ENCODE measurements around the gene KRTAP5-1.

The KRTAP5-1 gene

GRCh38 chr11:1570896-1571759, 14.0 kb downstream of the KRTAP5-1 start:
- DNase-seq (ENCODE audit: low read depth), result no peak

- no peak for DNase-seq (ENCODE audit: low read depth)
Measured at GRCh38 chr11:1570531-1570895, 14.6 kb downstream of the KRTAP5-1 start.

GRCh38 chr11:1570001-1570453, 15.1 kb downstream of the KRTAP5-1 start:
- no peak for DNase-seq (ENCODE audit: low read depth)

- DNase-seq (ENCODE audit: low read depth), result no peak
Measured at GRCh38 chr11:1569251-1569780, 15.8 kb downstream of the KRTAP5-1 start.

- DNase-seq (ENCODE audit: low read depth), result no peak
Measured at GRCh38 chr11:1568441-1568911, 16.6 kb downstream of the KRTAP5-1 start.

GRCh38 chr11:1567721-1568100, 17.4 kb downstream of the KRTAP5-1 start:
- no peak for DNase-seq (ENCODE audit: low read depth)

GRCh38 chr11:1567052-1567720, 17.9 kb downstream of the KRTAP5-1 start:
- DNase-seq (ENCODE audit: low read depth), result no peak

GRCh38 chr11:1566381-1567051, 18.6 kb downstream of the KRTAP5-1 start:
- no peak for DNase-seq (ENCODE audit: low read depth)

DNA sequence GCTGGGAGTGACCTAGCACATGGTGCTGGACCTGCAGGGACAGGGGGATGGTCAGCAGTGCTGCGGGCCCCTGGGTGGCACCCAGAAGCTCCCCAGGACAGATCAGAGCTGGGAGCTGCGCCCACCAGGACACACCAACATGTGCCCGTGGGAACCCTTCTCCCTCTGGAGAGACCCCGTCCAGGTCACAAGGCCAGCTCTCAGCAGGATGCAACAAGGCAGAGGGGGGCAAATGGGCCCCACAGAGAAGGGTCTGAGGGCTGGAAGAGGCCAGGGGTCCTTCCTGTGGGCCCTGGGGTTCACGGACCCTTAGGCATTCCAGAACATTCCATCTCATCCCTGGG, 19.2 kb downstream of the KRTAP5-1 start:
- DNase-seq (ENCODE audit: low read depth), result no peak

DNA sequence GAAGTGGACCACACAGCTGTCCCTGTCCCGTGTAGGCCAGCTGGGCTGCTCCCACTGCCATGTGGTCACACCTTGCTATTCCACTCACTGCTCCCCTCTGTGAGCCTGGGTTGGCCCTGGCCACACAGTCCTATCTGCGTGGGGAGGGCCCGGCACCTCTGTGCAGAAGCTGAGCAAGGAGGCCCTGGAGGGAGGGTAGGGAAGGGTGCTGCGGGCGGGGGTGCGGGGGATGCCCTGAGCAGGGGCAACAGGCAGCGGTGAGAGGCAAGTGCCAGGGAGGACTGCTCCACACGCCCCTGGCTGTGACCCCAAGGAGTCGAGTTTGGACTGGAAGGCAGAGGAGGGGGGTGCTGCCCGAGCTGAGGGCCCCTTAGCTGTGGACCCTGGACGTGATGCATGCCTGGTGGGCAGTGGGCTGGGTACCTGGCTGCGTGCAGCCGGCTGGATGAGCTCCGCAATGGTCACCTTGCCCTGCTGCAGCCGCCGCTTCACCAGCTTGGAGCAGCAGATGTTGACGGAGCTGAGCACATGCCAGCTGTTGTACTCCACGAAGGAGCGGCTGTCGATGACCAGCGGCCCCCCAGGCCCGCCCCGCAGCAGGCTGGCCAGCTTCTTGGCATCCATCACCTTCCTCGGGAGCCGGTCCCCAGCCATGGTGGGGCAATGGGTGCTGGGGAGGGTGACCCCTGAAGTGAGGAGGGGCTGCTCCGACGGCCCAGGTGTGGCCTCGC, 19.7 kb downstream of the KRTAP5-1 start:
- DNase-seq (ENCODE audit: low read depth), result no peak

GRCh38 chr11:1564535-1565172, 20.4 kb downstream of the KRTAP5-1 start:
- DNase-seq (ENCODE audit: low read depth), result no peak

DNA sequence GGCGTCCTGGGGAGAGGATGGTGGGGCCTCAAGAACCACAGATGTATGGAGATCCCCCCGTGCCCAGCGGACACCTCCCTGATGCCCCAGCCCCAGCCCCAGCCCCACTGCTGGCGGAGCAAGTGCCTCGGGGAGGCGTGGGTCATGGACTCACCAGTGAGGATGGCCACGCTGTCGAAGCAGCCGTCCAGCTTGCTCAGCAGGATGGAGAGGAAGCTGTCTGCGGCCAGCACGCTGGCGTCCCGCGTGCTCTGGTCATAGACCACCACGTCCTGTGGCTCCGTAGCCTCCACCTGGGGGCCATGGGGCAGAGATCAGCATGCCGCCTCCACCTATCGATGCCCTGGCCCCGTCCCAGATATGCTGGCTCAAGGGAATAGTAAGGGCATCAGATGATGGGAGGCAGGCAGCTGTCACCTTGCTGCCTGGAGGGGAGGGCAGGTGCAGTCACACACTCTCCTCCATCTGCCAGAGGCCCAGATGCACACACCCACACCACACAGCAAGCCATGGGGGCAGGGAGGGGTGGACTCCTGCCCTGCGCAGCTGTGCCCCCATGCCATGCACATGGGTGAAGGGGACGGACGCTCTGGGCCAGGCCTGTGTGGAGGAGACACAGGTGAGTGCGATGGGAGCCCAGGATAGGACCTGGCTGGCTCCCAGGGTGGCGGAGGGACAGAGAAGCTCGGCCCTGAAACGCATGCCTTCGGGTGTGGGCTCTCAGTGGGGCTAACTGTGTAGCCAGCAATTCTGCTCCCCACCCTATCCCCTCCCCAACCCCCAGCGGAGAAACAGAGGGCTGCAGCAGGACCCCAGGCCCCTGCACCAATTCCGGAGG, 21.2 kb downstream of the KRTAP5-1 start:
- no peak for DNase-seq (ENCODE audit: low read depth)

GRCh38 chr11:1563149-1563638, 21.9 kb downstream of the KRTAP5-1 start:
- no peak for DNase-seq (ENCODE audit: low read depth)

- no peak for DNase-seq (ENCODE audit: low read depth)
Measured at GRCh38 chr11:1562469-1563148, 22.5 kb downstream of the KRTAP5-1 start.

GRCh38 chr11:1561955-1562354, 23.1 kb downstream of the KRTAP5-1 start:
- no peak for DNase-seq (ENCODE audit: low read depth)

GRCh38 chr11:1561266-1561665, 23.8 kb downstream of the KRTAP5-1 start:
- no peak for DNase-seq (ENCODE audit: low read depth)

DNA sequence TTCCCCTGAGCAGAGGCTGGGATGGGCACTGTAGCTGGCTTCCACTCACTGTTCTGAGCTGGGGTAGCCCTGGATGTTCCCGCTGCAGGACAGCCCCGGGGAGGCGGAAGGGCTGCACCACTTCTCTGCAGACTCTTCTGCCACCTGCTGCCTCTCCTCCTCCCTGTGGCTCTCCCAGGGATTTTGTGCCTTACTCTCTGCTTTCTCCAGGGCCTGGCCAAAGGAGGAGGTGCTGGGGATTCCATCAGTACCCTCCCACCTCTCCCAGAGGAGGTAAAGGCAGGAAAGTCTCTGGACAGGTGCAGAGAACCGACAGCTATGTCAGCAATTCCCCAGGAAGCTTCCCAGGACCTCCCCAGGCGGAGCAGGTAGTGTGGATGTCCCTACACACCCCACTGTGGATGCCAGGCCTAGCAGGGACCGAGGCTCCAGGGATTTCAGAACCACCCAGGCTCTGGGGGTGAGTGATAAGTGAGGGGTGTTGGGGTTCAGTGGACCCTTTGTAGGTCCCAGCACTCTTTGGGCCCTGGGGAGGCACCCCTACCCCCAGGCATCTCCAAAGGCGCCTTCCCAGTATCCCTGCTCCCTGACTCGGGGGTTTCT, 24.3 kb downstream of the KRTAP5-1 start:
- DNase-seq (ENCODE audit: low read depth), result no peak

- no peak for DNase-seq (ENCODE audit: low read depth)
Measured at GRCh38 chr11:1560002-1560648, 25.0 kb downstream of the KRTAP5-1 start.

Measured in activated T-helper 1 cell treated with Interleukin-2 at 50 U/mL for 16 hours (primary cell).